A673 (cell line): Measurements from ENCODE around the gene LCE1C. TPM values are rescaled to one million over a fixed set of nuclear protein-coding genes. Genes with fewer than 3 reads are reported as not detected.

ENCODE experiments used
- BruUV-seq: library from RNA; stranded (reverse); fragments of 400-500 nt; replicated peaks from 2 replicates; lab custom pipeline; 2021; lab: Mats Ljungman, UMichigan
- CTCF ChIA-PET: fragments of 300-600 bp; sonication (Branson Sonifier 250); formaldehyde crosslinking; loops from one replicate; lab custom pipeline; 2022; ENCODE audit warnings: antibody characterized with exemption; lab: Charles Lee
- POLR2A ChIA-PET: fragments of 300-600 bp; sonication (Branson Sonifier 250); formaldehyde crosslinking; loops from one replicate; lab custom pipeline; 2022; ENCODE audit warnings: antibody characterized with exemption; ENCODE audit not compliant: low non-redundant PET; lab: Charles Lee
- DNase-seq: peaks from one replicate; pipeline ENCODE4 v3.0.0-alpha.2; 2015; ENCODE audit warnings: low spot score
- H3K27ac ChIP-seq: fragments of 200-600 bp; sonication (generic); 2 replicates; pipeline ENCODE4 v1.5.1; 2016; ENCODE audit warnings: mixed run types, low read depth, mild to moderate bottlenecking, mixed read lengths, antibody characterized with exemption, low read length; ENCODE audit not compliant: poor library complexity, severe bottlenecking
- H3K27me3 ChIP-seq: fragments of 200-600 bp; sonication (generic); replicated peaks from 2 replicates; pipeline ENCODE4 v1.6.1; 2017; ENCODE audit warnings: mixed run types, low read depth, mild to moderate bottlenecking, mixed read lengths, antibody characterized with exemption, low read length; ENCODE audit not compliant: insufficient read depth, poor library complexity
- H3K36me3 ChIP-seq: fragments of 200-600 bp; sonication (generic); 2 replicates; pipeline ENCODE4 v1.6.1; 2016; ENCODE audit warnings: mixed run types, mild to moderate bottlenecking, mixed read lengths, antibody characterized with exemption, low read length; ENCODE audit not compliant: insufficient read depth, poor library complexity, severe bottlenecking
- H3K4me1 ChIP-seq: fragments of 200-600 bp; sonication (generic); 2 replicates; pipeline ENCODE4 v1.6.1; 2017; ENCODE audit warnings: mixed run types, mild to moderate bottlenecking, mixed read lengths, antibody characterized with exemption, low read length; ENCODE audit not compliant: insufficient read depth, poor library complexity, severe bottlenecking
- H3K4me3 ChIP-seq: fragments of 200-600 bp; sonication (generic); 2 replicates; pipeline ENCODE4 v1.5.1; 2016; ENCODE audit warnings: low read depth, mixed run types, mild to moderate bottlenecking, mixed read lengths, low read length; ENCODE audit not compliant: poor library complexity, severe bottlenecking
- H3K9me3 ChIP-seq: fragments of 200-600 bp; sonication (generic); 2 replicates; pipeline ENCODE4 v1.6.1; 2016; ENCODE audit warnings: mixed run types, low read depth, mild to moderate bottlenecking, mixed read lengths, antibody characterized with exemption, low read length; ENCODE audit not compliant: poor library complexity, severe bottlenecking
- CTCF ChIP-seq: fragments of 300-800, 200-600 bp; sonication (generic); conservative IDR thresholded peaks from 2 replicates; pipeline ENCODE4 v1.5.1; 2017; ENCODE audit warnings: low read depth, mild to moderate bottlenecking, antibody characterized with exemption, low read length, moderate library complexity, mixed read lengths
- EZH2 ChIP-seq: fragments of 200-600 bp; sonication (generic); IDR thresholded peaks from 2 replicates; pipeline ENCODE4 v1.6.1; 2017; ENCODE audit warnings: borderline replicate concordance, low read depth, mild to moderate bottlenecking, mixed read lengths, antibody characterized with exemption, low read length; ENCODE audit not compliant: poor library complexity, severe bottlenecking
- intact Hi-C: fragments of 100-400 bp; cut with micrococcal nuclease; formaldehyde crosslinking; loops from one replicate; pipeline ENCODE4 v1.10.0; 2022; ENCODE audit not compliant: unreplicated experiment
- total RNA-seq: library from RNA; stranded (reverse); gene quantifications from 2 replicates; pipeline ENCODE4 v1.2.3, GENCODE V29; 2021

Gene LCE1C
- total RNA-seq, 1 experiment from 2014 or later: not detected

DNA sequence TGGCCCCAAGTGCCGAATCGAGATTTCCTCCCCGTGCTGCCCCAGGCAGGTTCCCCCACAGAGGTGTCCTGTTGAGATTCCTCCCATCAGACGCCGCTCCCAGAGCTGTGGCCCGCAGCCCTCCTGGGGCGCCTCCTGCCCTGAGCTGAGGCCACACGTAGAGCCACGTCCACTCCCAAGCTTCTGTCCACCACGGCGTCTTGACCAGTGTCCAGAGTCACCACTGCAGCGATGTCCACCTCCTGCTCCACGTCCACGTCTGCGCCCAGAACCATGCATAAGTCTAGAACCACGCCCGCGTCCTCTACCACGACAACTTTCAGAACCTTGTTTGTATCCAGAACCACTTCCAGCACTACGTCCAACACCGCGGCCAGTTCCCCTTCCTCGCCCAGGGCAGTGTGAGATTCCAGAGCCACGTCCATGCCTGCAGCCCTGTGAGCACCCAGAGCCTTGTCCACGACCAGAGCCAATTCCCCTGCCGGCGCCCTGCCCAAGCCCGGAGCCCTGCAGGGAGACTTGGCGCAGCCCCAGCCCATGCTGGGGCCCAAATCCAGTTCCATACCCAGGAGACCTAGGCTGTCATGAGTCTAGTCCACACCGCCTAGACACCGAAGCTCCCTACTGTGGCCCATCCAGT, 45.8 kb downstream of the LCE1C start:
- no peaks in the 10 kb centered on the region for H3K9me3 ChIP-seq
- TF ChIP-seq CTCF: no peak
- TF ChIP-seq EZH2: no peak
- H3K27me3 ChIP-seq: no peaks in the 10 kb centered on the region
- ChIA-PET POLR2A (no interaction called here), CTCF (no interaction called here)
- intact Hi-C loops: no loop called here
- no peak overlapping the region for H3K4me3 ChIP-seq
- H3K4me1 ChIP-seq: no peaks in the 10 kb centered on the region
- BruUV-seq: no TSS peak
- H3K36me3 ChIP-seq: no peaks in the 10 kb centered on the region
- no peak for DNase-seq
- no peak overlapping the region for H3K27ac ChIP-seq

DNA sequence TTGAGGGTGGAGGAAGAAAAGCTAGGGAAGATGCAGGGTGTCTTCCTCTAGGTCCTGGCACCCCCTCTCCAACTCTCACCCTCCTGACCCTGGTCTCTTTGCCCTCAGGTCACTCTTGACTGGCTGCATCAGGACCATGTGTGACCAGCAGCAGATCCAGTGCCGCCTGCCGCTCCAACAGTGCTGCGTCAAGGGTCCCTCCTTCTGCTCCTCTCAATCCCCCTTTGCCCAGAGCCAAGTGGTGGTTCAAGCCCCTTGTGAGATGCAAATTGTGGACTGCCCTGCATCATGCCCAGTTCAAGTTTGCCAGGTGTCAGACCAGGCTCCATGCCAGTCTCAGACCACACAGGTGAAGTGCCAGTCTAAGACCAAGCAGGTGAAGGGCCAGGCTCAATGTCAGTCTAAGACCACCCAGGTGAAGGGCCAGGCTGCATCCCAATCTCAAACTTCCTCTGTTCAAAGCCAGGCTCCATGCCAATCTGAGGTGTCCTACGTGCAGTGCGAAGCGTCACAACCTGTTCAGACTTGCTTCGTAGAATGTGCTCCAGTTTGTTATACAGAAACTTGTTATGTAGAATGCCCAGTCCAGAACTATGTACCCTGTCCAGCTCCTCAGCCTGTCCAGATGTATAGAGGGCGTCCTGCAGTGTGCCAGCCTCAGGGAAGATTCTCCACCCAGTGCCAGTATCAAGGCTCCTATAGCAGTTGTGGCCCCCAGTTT, 46.8 kb downstream of the LCE1C start:
- no peak for DNase-seq
- TF ChIP-seq CTCF: no peak
- TF ChIP-seq EZH2: no peak
- no peaks in the 10 kb centered on the region for H3K4me1 ChIP-seq
- H3K4me3 ChIP-seq: no peak overlapping the region
- no peak overlapping the region for H3K27ac ChIP-seq
- H3K9me3 ChIP-seq: no peaks in the 10 kb centered on the region
- H3K36me3 ChIP-seq: no peaks in the 10 kb centered on the region
- POLR2A ChIA-PET: no interaction called here
- intact Hi-C loops: no loop called here
- no peaks in the 10 kb centered on the region for H3K27me3 ChIP-seq
- BruUV-seq: no TSS peak
- CTCF ChIA-PET: no interaction called here

GRCh38 chr1:152758636-152759035, 47.8 kb downstream of the LCE1C start:
- Histone ChIP-seq H3K27ac (no peak overlapping the region), H3K36me3 (no peaks in the 10 kb centered on the region), H3K27me3 (no peaks in the 10 kb centered on the region), H3K9me3 (no peaks in the 10 kb centered on the region), H3K4me3 (no peak overlapping the region), H3K4me1 (no peaks in the 10 kb centered on the region)
- CTCF ChIA-PET: no interaction called here
- BruUV-seq: no TSS peak
- intact Hi-C loops: no loop called here
- DNase-seq: no peak
- POLR2A ChIA-PET: no interaction called here
- TF ChIP-seq EZH2 (no peak), CTCF (no peak)
